OCI-LY1 (cell line): ENCODE data around the gene YIPF1.
"Not testable (repeated sequence)": the region's sequence is repeated elsewhere in the genome, so short reads cannot be mapped to it uniquely, and the experiment has no call there.

Experiments
- H2AFZ ChIP-seq: fragments of 200-600 bp; sonication (generic), shearing (Covaris generic); 2 replicates; pipeline ENCODE4 v1.6.0; 2014; ENCODE audit warnings: antibody characterized with exemption, mild to moderate bottlenecking, low read length
- H3F3A ChIP-seq: fragments of 200-600 bp; sonication (generic), shearing (Covaris generic); 2 replicates; pipeline ENCODE4 v1.6.0; 2014; ENCODE audit warnings: mild to moderate bottlenecking, antibody characterized with exemption, low read length, moderate library complexity; ENCODE audit not compliant: insufficient read depth
- H3K27ac ChIP-seq: fragments of 200-600 bp; sonication (generic); 2 replicates; pipeline ENCODE4 v1.5.1; 2014; ENCODE audit warnings: low read length, mixed run types, mild to moderate bottlenecking, low read depth; ENCODE audit not compliant: poor library complexity, severe bottlenecking
- H3K27me3 ChIP-seq: fragments of 200-600 bp; sonication (generic); 2 replicates; pipeline ENCODE4 v1.6.0; 2014; ENCODE audit warnings: antibody characterized with exemption, mild to moderate bottlenecking, low read length, moderate library complexity; ENCODE audit not compliant: insufficient read depth
- H3K36me3 ChIP-seq: fragments of 200-600 bp; sonication (generic); 2 replicates; pipeline ENCODE4 v1.6.1; 2014; ENCODE audit warnings: mild to moderate bottlenecking, antibody characterized with exemption, low read length, moderate library complexity, mixed read lengths; ENCODE audit not compliant: insufficient read depth
- H3K4me1 ChIP-seq: fragments of 200-600 bp; sonication (generic); 2 replicates; pipeline ENCODE4 v1.5.1; 2014; ENCODE audit warnings: mild to moderate bottlenecking, low read length, moderate library complexity; ENCODE audit not compliant: insufficient read depth, severe bottlenecking
- H3K4me2 ChIP-seq: fragments of 200-600 bp; sonication (generic), shearing (Covaris generic); 2 replicates; pipeline ENCODE4 v1.6.1; 2014; ENCODE audit warnings: low read length
- H3K4me3 ChIP-seq: fragments of 200-600 bp; sonication (generic); 2 replicates; pipeline ENCODE4 v1.5.1; 2014; ENCODE audit warnings: low read length, low read depth, mild to moderate bottlenecking, mixed read lengths; ENCODE audit not compliant: poor library complexity, severe bottlenecking
- H3K79me2 ChIP-seq: fragments of 200-600 bp; shearing (Covaris generic); 2 replicates; pipeline ENCODE4 v1.6.1; 2016; ENCODE audit warnings: mixed run types, low read length, mixed read lengths; ENCODE audit not compliant: insufficient read depth
- H3K9ac ChIP-seq: fragments of 200-600 bp; sonication (generic), shearing (Covaris generic); 2 replicates; pipeline ENCODE4 v1.6.1; 2014; ENCODE audit warnings: mild to moderate bottlenecking, low read length, mixed read lengths
- H3K9me2 ChIP-seq: fragments of 200-600 bp; sonication (generic), shearing (Covaris generic); 2 replicates; pipeline ENCODE4 v1.6.1; 2014; ENCODE audit warnings: low read depth, mild to moderate bottlenecking, low read length, mixed read lengths
- H3K9me3 ChIP-seq: fragments of 200-600 bp; shearing (Covaris generic); 2 replicates; pipeline ENCODE4 v1.6.1; 2014; ENCODE audit warnings: low read length, mixed read lengths
- H4K20me1 ChIP-seq: fragments of 200-600 bp; sonication (generic), shearing (Covaris generic); 2 replicates; pipeline ENCODE4 v1.6.0; 2016; ENCODE audit warnings: mild to moderate bottlenecking, low read length; ENCODE audit not compliant: insufficient read depth
- CTCF ChIP-seq: fragments of 200-600 bp; sonication (generic), shearing (Covaris generic); IDR thresholded peaks from 2 replicates; pipeline ENCODE4 v1.5.1; 2017; ENCODE audit warnings: mild to moderate bottlenecking, antibody characterized with exemption, low read length, moderate library complexity, mixed read lengths
- EZH2 ChIP-seq: fragments of 200-600 bp; sonication (generic), shearing (Covaris generic); IDR thresholded peaks from 2 replicates; pipeline ENCODE4 v1.8.0; 2017; ENCODE audit warnings: borderline replicate concordance, mixed run types, mild to moderate bottlenecking, antibody characterized with exemption, low read length, moderate library complexity, mixed read lengths

Gene YIPF1

GRCh38 chr1:53891018-53891417, 1.4 kb upstream of the YIPF1 start:
- Histone ChIP-seq H3K27me3 (no peaks in the 10 kb centered on the region), H3K79me2 (no peaks in the 10 kb centered on the region), H3K9ac (no peak overlapping the region), H3K9me2 (no peaks in the 10 kb centered on the region), H2AFZ (no peak overlapping the region), H3K27ac (no peak overlapping the region), H3F3A (no peaks in the 10 kb centered on the region), H4K20me1 (no peaks in the 10 kb centered on the region), H3K9me3 (no peaks in the 10 kb centered on the region), H3K4me1 (peaks cover 25% of the 10 kb centered on the region), H3K4me2 (no peak overlapping the region), H3K36me3 (peaks cover 10% of the 10 kb centered on the region; the same call in 1 of the 2 replicates), H3K4me3 (no peak overlapping the region)
- TF ChIP-seq CTCF (no peak), EZH2 (no peak)

- peaks cover 10% of the 10 kb centered on the region; the same call in 1 of the 2 replicates for H3K36me3 ChIP-seq
- H3K9me2 ChIP-seq: no peaks in the 10 kb centered on the region
- no peaks in the 10 kb centered on the region for H3F3A ChIP-seq
- no peaks in the 10 kb centered on the region for H3K9me3 ChIP-seq
- H2AFZ ChIP-seq: peak overlapping the region; percentile 76; the same call in 1 of the 2 replicates
- no peak for TF ChIP-seq CTCF
- no peak for TF ChIP-seq EZH2
- peak overlapping the region; percentile 79; the same call in 1 of the 2 replicates for H3K9ac ChIP-seq
- H3K4me2 ChIP-seq: peak overlapping the region; percentile 90
- no peaks in the 10 kb centered on the region for H3K79me2 ChIP-seq
- peak overlapping the region; percentile 87 for H3K4me3 ChIP-seq
- no peaks in the 10 kb centered on the region for H4K20me1 ChIP-seq
- H3K27me3 ChIP-seq: no peaks in the 10 kb centered on the region
- no peak overlapping the region for H3K27ac ChIP-seq
- peaks cover 25% of the 10 kb centered on the region for H3K4me1 ChIP-seq
Measured at GRCh38 chr1:53890522-53890941, 935 bp upstream of the YIPF1 start.

- peak overlapping the region; percentile 90 for H3K4me2 ChIP-seq
- TF ChIP-seq EZH2: no peak
- no peak for TF ChIP-seq CTCF
- H3K4me3 ChIP-seq: peak overlapping the region; percentile 87
- H3K9me2 ChIP-seq: no peaks in the 10 kb centered on the region
- H3K9ac ChIP-seq: peak overlapping the region; percentile 79
- peaks cover 25% of the 10 kb centered on the region for H3K4me1 ChIP-seq
- H3K79me2 ChIP-seq: no peaks in the 10 kb centered on the region
- peak overlapping the region; percentile 11 for H3K27ac ChIP-seq
- no peaks in the 10 kb centered on the region for H3K27me3 ChIP-seq
- no peaks in the 10 kb centered on the region for H3F3A ChIP-seq
- H4K20me1 ChIP-seq: no peaks in the 10 kb centered on the region
- H2AFZ ChIP-seq: no peak overlapping the region
- H3K9me3 ChIP-seq: no peaks in the 10 kb centered on the region
- H3K36me3 ChIP-seq: peaks cover 15% of the 10 kb centered on the region; the same call in 1 of the 2 replicates
Measured at GRCh38 chr1:53888681-53889080, 916 bp downstream of the YIPF1 start.

GRCh38 chr1:53883600-53883999, 6.0 kb downstream of the YIPF1 start:
- not testable (repeated sequence) for H3K9me2 ChIP-seq, H3K4me1 ChIP-seq, H3K9ac ChIP-seq, H2AFZ ChIP-seq, H3K9me3 ChIP-seq, H3K4me3 ChIP-seq, H3K79me2 ChIP-seq, H3K27ac ChIP-seq, H3K4me2 ChIP-seq, H3K27me3 ChIP-seq, H4K20me1 ChIP-seq, H3F3A ChIP-seq
- peaks cover 29% of the 10 kb centered on the region for H3K36me3 ChIP-seq

- not testable (repeated sequence) for H3K9me3 ChIP-seq, H3K79me2 ChIP-seq, H3K9me2 ChIP-seq, H3K27ac ChIP-seq, H3K27me3 ChIP-seq, H3F3A ChIP-seq, H3K9ac ChIP-seq, H2AFZ ChIP-seq, H3K4me2 ChIP-seq, H4K20me1 ChIP-seq, H3K4me3 ChIP-seq, H3K4me1 ChIP-seq
- peaks cover 36% of the 10 kb centered on the region for H3K36me3 ChIP-seq
Measured at GRCh38 chr1:53881853-53882252, 7.7 kb downstream of the YIPF1 start.
